ENCODE data around the gene UBD.

The UBD gene

DNA sequence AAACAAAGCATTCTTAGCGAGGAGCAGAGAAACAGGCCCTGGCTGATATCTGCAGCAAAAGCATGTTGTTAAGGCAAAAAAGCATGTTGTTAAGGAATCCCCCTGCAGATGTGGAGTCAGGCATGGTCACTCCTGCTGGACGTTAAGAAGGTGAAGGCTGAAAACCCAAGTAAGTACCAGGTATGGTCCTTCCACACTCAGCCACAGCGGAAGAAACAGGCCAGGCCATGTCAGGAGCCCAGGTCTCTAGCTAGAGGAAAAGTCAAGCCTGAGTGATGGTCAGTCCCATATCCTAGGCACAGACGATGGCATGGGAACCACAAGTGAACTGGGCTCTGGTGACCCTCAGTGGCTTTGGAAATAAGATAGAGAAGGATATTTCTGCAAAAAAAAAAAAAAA lies 39.3 kb downstream of the UBD start:
- no peak for DNase-seq (ENCODE audit: extremely low spot score)
- CTCF ChIA-PET, result no interaction called here
- POLR2A ChIA-PET, result no interaction called here
- TF ChIP-seq, protein P1, sequence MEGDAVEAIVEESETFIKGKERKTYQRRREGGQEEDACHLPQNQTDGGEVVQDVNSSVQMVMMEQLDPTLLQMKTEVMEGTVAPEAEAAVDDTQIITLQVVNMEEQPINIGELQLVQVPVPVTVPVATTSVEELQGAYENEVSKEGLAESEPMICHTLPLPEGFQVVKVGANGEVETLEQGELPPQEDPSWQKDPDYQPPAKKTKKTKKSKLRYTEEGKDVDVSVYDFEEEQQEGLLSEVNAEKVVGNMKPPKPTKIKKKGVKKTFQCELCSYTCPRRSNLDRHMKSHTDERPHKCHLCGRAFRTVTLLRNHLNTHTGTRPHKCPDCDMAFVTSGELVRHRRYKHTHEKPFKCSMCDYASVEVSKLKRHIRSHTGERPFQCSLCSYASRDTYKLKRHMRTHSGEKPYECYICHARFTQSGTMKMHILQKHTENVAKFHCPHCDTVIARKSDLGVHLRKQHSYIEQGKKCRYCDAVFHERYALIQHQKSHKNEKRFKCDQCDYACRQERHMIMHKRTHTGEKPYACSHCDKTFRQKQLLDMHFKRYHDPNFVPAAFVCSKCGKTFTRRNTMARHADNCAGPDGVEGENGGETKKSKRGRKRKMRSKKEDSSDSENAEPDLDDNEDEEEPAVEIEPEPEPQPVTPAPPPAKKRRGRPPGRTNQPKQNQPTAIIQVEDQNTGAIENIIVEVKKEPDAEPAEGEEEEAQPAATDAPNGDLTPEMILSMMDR (IDR thresholded peaks at IDR 0.05; ENCODE audit: control extremely low read depth, extremely low read depth, low read depth, missing control alignments), result no peak

DNA sequence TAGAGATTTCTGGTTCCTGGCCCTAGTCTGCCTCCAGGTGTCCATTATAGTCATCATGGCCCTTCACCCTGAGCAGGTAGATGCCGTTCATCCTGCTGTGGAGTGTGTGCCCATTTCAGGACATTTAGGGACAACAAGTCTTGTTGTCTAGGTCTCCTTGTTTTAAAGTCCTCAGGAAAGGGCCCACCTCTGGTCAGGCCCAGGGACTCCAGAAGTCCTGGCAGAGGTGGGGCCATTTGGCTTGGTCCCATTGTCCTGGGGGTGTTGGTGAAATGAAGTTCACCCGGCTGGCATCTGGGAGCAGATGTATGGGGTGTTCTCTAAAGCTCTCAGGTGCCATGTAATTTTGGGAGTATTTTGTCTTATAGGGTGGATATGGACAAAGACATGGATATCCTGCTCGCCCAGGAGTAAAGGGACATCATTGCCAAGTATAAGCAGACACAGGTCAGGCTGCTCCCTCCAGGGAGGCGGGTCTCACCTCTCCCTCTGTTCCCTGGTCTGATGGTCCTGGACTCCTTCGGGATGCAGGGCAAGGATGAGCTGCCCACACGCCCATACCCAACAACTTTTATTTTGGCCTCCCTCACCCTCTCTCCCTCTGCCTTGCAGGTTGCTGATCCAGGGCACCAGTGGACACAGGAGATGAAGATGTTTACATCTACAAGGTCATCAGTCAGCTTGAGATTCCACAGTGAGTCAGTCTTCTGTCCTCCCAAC lies 40.1 kb downstream of the UBD start:
- CTCF ChIA-PET, result no interaction called here
- POLR2A ChIA-PET, result no interaction called here
- no peak for DNase-seq (ENCODE audit: extremely low spot score)
- TF ChIP-seq, protein P1 (IDR thresholded peaks at IDR 0.05; ENCODE audit: control extremely low read depth, extremely low read depth, low read depth, missing control alignments), result no peak

- TF ChIP-seq, protein P1 (IDR thresholded peaks at IDR 0.05; ENCODE audit: control extremely low read depth, extremely low read depth, low read depth, missing control alignments), result no peak
- no peak for DNase-seq (ENCODE audit: extremely low spot score)
- ChIA-PET POLR2A (no interaction called here), CTCF (no interaction called here)
Observed at GRCh38 chr6:29517728-29518440, 41.6 kb downstream of the UBD start.

GRCh38 chr6:29517245-29517644 lies 42.3 kb downstream of the UBD start:
- DNase-seq (ENCODE audit: extremely low spot score), result no peak
- POLR2A ChIA-PET, result no interaction called here
- CTCF ChIA-PET, result no interaction called here
- TF ChIP-seq, protein P1 (IDR thresholded peaks at IDR 0.05; ENCODE audit: control extremely low read depth, extremely low read depth, low read depth, missing control alignments), result no peak

DNA sequence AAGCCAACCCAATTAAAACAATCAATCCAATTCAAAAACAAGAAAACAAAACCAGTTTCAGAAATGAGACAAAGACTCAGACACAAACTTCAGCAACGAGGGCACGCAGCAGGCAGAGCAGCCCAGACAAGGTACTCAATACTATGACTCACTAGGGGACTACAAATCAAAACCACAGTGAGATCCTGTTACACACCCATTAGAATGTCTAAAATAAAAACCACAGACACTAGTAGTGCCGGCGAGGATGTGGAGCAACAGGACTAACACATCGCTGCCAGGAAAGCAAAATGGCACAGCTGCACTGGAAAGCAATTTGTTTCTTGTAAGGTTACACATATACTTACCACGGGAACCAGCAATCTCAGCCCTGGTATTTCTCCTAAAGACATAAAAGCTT lies 43.4 kb downstream of the UBD start:
- DNase-seq (ENCODE audit: extremely low spot score), result no peak

DNA sequence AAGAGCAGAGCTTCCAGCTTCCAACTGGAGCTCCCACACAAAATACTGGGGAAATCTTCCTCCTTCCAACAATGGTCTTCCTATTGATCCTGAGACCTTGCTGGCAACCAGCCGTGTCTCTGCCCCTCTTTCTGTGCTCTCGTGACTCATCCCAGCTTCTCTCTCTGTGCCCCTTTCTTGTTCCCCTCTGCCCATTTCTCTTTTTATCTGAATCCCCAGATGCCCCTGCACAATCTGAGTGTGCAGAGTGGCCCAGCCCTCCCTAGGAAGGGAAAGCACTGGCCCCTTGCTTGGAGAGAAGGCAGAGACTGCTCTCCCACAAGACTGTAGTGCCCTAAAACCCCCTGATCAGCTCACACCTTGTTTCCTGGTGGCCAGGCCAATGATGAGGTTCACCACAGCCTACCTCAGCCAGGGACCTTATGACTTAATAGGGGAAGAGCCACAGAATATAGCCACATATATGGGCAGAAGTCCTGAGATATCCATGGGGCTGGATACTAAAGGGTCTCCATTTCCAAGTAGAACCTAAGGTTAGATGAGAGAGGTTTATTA lies 48.7 kb downstream of the UBD start:
- ChIA-PET CTCF (interaction anchor here (1.6 kb wide), 1 partner anchor 16 kb away, joined by 3 read pairs; no protein-coding TSS in a partner anchor), POLR2A (no interaction called here)
- TF ChIP-seq, protein P1 (IDR thresholded peaks at IDR 0.05; ENCODE audit: control extremely low read depth, extremely low read depth, low read depth, missing control alignments), result no peak
- DNase-seq (ENCODE audit: extremely low spot score), result no peak

More for the DNA sequence above, 43.4 kb downstream of the UBD start:
- POLR2A ChIA-PET, result no interaction called here
- TF ChIP-seq, protein P1 (IDR thresholded peaks at IDR 0.05; ENCODE audit: control extremely low read depth, extremely low read depth, low read depth, missing control alignments), result no peak
- CTCF ChIA-PET, result no interaction called here
